Adrenal gland (tissue), 12 donors: ENCODE measurements around the gene ZHX3. TPM values are rescaled to one million over a fixed set of nuclear protein-coding genes. Genes with fewer than 3 reads are reported as not detected.

Source experiments
- DNase-seq, 7 donors: peaks; one replicate each; pipeline ENCODE4 v3.0.0-alpha.2; 2019 to 2020
- H3K27ac ChIP-seq, 5 donors: fragments of 200-600 bp; sonication (generic) in 4 of 5; 1 replicate in 3 of 5; 2 replicates in 2 of 5; pipeline versions ENCODE4 v1.5.1 to v1.8.0; 2016 to 2020; ENCODE audit warnings: mild to moderate bottlenecking in 1 of 5
- H3K27me3 ChIP-seq: fragments of 200-600 bp; 2 replicates; pipeline ENCODE4 v1.8.0; 2021
- H3K36me3 ChIP-seq, 2 donors: fragments of 200-600 bp; replicated peaks in 1 of 2; 1 replicate in 1 of 2; 2 replicates in 1 of 2; pipeline versions ENCODE4 v1.5.1 to v1.8.0; 2018 to 2022
- H3K4me1 ChIP-seq, 2 donors: fragments of 200-600 bp; replicated peaks in 1 of 2; 1 replicate in 1 of 2; 2 replicates in 1 of 2; pipeline versions ENCODE4 v1.5.1 to v1.8.0; 2018 to 2021
- H3K4me3 ChIP-seq, 4 donors: fragments of 200-600 bp; sonication (generic) in 3 of 4; one replicate each; pipeline ENCODE4 v1.5.1; 2016 to 2018
- H3K9me3 ChIP-seq, 3 donors: fragments of 200-600 bp; sonication (generic) in 1 of 3; replicated peaks in 1 of 3; 1 replicate in 2 of 3; 2 replicates in 1 of 3; pipeline versions ENCODE4 v1.5.1 to v1.8.0; 2016 to 2021
- POLR2A ChIP-seq, 2 donors: fragments of 450-650 bp; IDR thresholded peaks; one replicate each; pipeline ENCODE4 v1.6.1; 2017; ENCODE audit warnings: antibody characterized with exemption in 2 of 2, mild to moderate bottlenecking in 2 of 2, moderate library complexity in 1 of 2
- WGBS, 4 donors: extraction: QIAGEN DNeasy Blood & Tissue Kit in 2 of 4; methylation state at CpG; one replicate each; pipeline versions ENCODE4 v1.1.5 to v1.1.7; 2013 to 2017; 5-methylcytosine and 5-hydroxymethylcytosine counted together
- intact Hi-C, 2 donors: fragments of 100-400 bp; cut with DNase I; formaldehyde crosslinking; loops; one replicate each; pipeline versions ENCODE4 v1.14.1 to v1.15.0; 2022 to 2023
- polyA plus RNA-seq, 3 donors: library from polyadenylated mRNA; stranded (reverse); fragments of 200-250 nt in 2 of 3; fragments of 350-450 nt in 1 of 3; fragmentation: Illumina TruSeq in 1 of 3; extraction: RNeasy Lipid Tissue Mini Kit (QIAGEN cat#74804) in 1 of 3; gene quantifications; one replicate each; pipeline ENCODE4 v1.2.3, GENCODE V29; 2013 to 2014
- total RNA-seq, 9 donors: library from RNA; depleted of rRNA in 4 of 9; stranded (reverse); fragments of >200 nt in 4 of 9; fragments of 120-200 nt in 1 of 9; fragmentation: NEBNext Ultra II Directional in 1 of 9; extraction: Animal tissue kit (Norgen Biotek cat#: 25700) in 1 of 9; gene quantifications; one replicate each; pipeline versions ENCODE4 v1.1.0 to v1.2.4, GENCODE V29; 2013 to 2023
- TF ChIP-seq, protein P1 (sequence below), 6 experiments: fragments of 450-650 bp in 4 of 6; fragments of 200-600 bp in 2 of 6; sonication (generic) in 1 of 6; IDR thresholded peaks; 1 replicate in 5 of 6; 2 replicates in 1 of 6; pipeline versions ENCODE4 v1.5.1 to v1.8.0; 2016 to 2021; ENCODE audit warnings: antibody characterized with exemption in 6 of 6, mild to moderate bottlenecking in 2 of 6, moderate library complexity in 1 of 6
- donor health status: healthy with polysubstance abuse.
- donor health status: Bipolar disorder and iron deficiency.
- donor health status: DM: yes; HTN: yes; CAD: no.
- donor health status: DM: no; HTN: no; CAD: no.
- donor health status: DM: no; HTN: no; CAD: no.
- donor health status: DM: yes; HTN: yes; CAD: no.

ZHX3 gene
- total and polyA plus RNA-seq, 12 donors, result 20.7 to 91.1 (median 51.2) TPM

DNA sequence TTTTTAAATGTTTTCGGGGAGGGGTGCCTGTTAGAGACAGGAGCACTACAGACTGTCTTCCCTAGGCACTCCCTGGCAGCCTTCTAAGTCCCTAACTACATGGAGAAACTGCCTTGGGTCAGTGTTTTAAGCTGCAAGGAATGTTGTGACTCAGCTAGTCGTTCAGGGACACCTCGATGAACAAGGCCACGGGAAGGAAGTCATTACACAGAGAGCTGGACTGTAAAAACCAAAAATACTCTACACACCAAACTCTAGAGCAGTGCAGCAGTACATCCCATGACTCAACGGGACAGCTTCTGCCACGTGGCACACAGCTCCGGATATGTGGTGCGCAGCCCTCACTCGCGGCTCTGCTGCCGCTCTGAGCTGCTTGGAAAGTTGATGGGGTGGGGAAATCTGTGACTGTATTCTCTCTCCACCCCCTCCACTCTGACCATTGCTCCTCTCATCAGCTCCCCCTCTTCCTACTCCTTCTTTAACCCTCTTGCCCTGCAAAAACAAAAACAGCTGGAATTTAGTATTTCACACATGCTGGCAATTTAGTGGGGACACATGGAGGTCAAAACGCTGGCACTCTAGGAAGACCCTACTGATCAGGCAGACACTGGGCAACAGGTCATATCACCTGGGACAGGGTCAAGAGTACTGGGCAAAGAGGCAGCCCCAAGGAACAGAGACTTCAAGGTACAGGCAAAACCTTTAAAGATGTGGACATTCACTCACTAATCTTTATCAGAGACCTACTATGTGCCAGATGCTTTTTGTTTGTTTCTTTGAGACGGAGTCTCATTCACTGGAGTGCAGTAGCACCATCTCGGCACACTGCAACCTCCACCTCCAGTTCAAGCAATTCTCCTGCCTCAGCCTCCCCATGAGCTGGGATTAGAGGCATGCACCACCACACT, 12.2 kb upstream of the ZHX3 start:
- Histone ChIP-seq H3K36me3 (no peaks in the 10 kb centered on the region), H3K27me3 (no peaks in the 10 kb centered on the region), H3K4me1 (peaks cover 14 to 18% of the 10 kb centered on the region in 2 donors), H3K27ac (peak overlapping the region; percentile 58 to 92 (median 87)), H3K9me3 (no peaks in the 10 kb centered on the region), H3K4me3 (no peak overlapping the region)
- TF ChIP-seq, protein P1, sequence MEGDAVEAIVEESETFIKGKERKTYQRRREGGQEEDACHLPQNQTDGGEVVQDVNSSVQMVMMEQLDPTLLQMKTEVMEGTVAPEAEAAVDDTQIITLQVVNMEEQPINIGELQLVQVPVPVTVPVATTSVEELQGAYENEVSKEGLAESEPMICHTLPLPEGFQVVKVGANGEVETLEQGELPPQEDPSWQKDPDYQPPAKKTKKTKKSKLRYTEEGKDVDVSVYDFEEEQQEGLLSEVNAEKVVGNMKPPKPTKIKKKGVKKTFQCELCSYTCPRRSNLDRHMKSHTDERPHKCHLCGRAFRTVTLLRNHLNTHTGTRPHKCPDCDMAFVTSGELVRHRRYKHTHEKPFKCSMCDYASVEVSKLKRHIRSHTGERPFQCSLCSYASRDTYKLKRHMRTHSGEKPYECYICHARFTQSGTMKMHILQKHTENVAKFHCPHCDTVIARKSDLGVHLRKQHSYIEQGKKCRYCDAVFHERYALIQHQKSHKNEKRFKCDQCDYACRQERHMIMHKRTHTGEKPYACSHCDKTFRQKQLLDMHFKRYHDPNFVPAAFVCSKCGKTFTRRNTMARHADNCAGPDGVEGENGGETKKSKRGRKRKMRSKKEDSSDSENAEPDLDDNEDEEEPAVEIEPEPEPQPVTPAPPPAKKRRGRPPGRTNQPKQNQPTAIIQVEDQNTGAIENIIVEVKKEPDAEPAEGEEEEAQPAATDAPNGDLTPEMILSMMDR (IDR thresholded peaks at IDR 0.05), result no peak
- TF ChIP-seq POLR2A (IDR thresholded peaks at IDR 0.05), result peak in 1 of 2 donors; percentile 83
- intact Hi-C loops, result loop anchor here in 1 of 2 donors (10.0 kb wide), 1 partner anchor 85 kb away; no protein-coding TSS in a partner anchor
- DNase-seq, result peak; percentile 80 to 95 (median 94)
- WGBS, 4 donors, result 17 to 21% (median 18%) methylated on average over 12 to 14 of the region's 14 CpGs

DNA sequence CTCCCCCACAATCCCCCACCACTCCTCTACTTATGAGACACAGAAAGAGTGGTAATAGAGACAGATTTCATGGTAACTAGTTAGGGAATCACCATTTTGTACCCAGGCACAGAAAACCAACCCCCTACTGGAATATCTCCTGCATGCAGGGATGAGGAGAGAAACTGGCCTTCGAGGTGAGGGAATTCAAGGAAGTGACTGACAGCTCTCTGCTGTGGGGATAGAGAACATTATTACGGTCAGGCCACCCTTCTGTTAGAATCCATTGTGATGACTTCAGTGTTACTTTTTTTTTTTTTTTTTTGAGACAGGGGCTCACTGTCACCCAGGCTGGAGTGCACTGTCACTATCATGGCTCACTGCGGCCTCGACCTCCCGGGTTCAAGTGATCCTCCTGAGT, 9.6 kb upstream of the ZHX3 start:
- H3K27me3 ChIP-seq, result no peaks in the 10 kb centered on the region
- H3K36me3 ChIP-seq, result no peaks in the 10 kb centered on the region
- H3K4me3 ChIP-seq, result no peak overlapping the region
- no peak for TF ChIP-seq POLR2A (IDR thresholded peaks at IDR 0.05)
- TF ChIP-seq, protein P1 (IDR thresholded peaks at IDR 0.05), result no peak
- H3K27ac ChIP-seq, result peak overlapping the region in 1 of 5 donors; percentile 5
- peak in 1 of 7 donors; percentile 12 for DNase-seq
- intact Hi-C loops, result no loop called here
- WGBS, 4 donors, result 77 to 86% (median 85%) methylated on average over 5 of the region's 5 CpGs
- peaks cover 14 to 18% of the 10 kb centered on the region in 2 donors for H3K4me1 ChIP-seq
- H3K9me3 ChIP-seq, result no peaks in the 10 kb centered on the region

DNA sequence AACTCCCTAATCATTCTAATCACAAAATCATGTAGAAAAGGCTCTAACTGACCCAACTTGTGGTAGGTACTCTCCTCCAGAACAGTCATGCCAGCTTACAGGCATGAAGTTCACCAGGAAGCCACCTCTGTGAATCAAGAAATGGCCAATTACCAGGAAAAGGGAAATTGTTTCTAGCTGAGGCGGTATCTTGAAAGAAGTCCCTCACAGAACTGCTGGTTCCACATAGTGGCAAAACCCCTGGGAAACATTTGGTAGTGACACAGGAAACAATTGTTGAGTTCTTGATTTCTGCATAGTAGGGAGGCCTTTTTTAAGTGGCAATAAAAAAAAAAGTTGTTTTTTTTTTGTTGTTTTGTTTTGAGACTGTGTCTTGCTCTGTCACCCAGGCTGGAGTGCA, 3.4 kb upstream of the ZHX3 start:
- Histone ChIP-seq H3K27me3 (no peaks in the 10 kb centered on the region), H3K27ac (no peak overlapping the region), H3K4me1 (peaks cover 7 to 14% of the 10 kb centered on the region in 2 donors), H3K4me3 (no peak overlapping the region), H3K9me3 (no peaks in the 10 kb centered on the region), H3K36me3 (no peaks in the 10 kb centered on the region)
- no peak for TF ChIP-seq POLR2A (IDR thresholded peaks at IDR 0.05)
- TF ChIP-seq, protein P1 (IDR thresholded peaks at IDR 0.05), result no peak
- WGBS, 4 donors, result 54 to 86% (median 66%) methylated on average over 1 of the region's 1 CpG
- no peak for DNase-seq
- intact Hi-C loops, result no loop called here

DNA sequence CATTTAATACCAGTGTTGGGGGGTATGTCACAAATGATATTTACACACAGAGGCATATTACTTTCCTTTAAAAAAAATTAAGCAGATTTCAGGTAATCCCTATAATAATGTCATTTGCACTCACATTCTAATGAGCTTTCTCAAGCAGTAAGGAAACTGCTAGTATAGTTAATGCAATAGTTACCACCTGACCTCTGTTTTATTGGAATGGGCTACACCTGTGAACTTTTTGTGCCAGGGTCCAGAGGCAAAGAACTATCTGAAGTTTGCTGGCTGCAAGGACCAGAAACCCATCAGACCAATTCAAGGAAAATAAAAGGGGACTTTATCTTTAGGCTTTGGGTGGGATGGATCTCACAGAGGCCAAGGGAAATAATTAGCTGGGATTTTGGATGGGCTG, 2.9 kb upstream of the ZHX3 start:
- intact Hi-C loops, result no loop called here
- Histone ChIP-seq H3K27me3 (no peaks in the 10 kb centered on the region), H3K36me3 (no peaks in the 10 kb centered on the region), H3K4me3 (no peak overlapping the region), H3K4me1 (peaks cover 9 to 20% of the 10 kb centered on the region in 2 donors), H3K9me3 (no peaks in the 10 kb centered on the region), H3K27ac (no peak overlapping the region)
- no peak for DNase-seq
- TF ChIP-seq, protein P1 (IDR thresholded peaks at IDR 0.05), result no peak
- TF ChIP-seq POLR2A (IDR thresholded peaks at IDR 0.05), result no peak
